Stimulated activated naive CD8-positive, alpha-beta T cell treated with anti-CD3 and anti-CD28 coated beads, Interleukin-15, Interleukin-2, amounts not matched to agents 100 ng/mL and 50 ng/mL, for 24 hours (primary cell): ENCODE measurements around the gene WFS1.

Experiments
- H3K27ac Mint-ChIP-seq: one replicate; pipeline ENCODE4 v1.8.0; 2021; ENCODE audit warnings: mild to moderate bottlenecking, mixed read lengths
- H3K27me3 Mint-ChIP-seq: one replicate; pipeline ENCODE4 v1.8.0; 2021; ENCODE audit warnings: mixed read lengths
- H3K36me3 Mint-ChIP-seq: one replicate; pipeline ENCODE4 v1.8.0; 2021; ENCODE audit warnings: low read depth, mixed read lengths
- H3K4me1 Mint-ChIP-seq: one replicate; pipeline ENCODE4 v1.8.0; 2021; ENCODE audit warnings: low read depth, mixed read lengths
- H3K4me3 Mint-ChIP-seq: one replicate; pipeline ENCODE4 v1.8.0; 2021; ENCODE audit warnings: mild to moderate bottlenecking, mixed read lengths
- H3K9me3 Mint-ChIP-seq: one replicate; pipeline ENCODE4 v1.8.0; 2021; ENCODE audit warnings: mixed read lengths

The WFS1 gene

GRCh38 chr4:6346373-6347110 is 76.9 kb downstream of the WFS1 start:
- no peak overlapping the region for H3K27ac Mint-ChIP-seq
- peaks cover 6% of the 10 kb centered on the region for H3K27me3 Mint-ChIP-seq

GRCh38 chr4:6347511-6348045 is 77.9 kb downstream of the WFS1 start:
- no peak overlapping the region for H3K4me3 Mint-ChIP-seq
- H3K4me1 Mint-ChIP-seq: no peaks in the 10 kb centered on the region
- H3K27ac Mint-ChIP-seq: no peak overlapping the region
- H3K27me3 Mint-ChIP-seq: peaks cover 4% of the 10 kb centered on the region
- H3K9me3 Mint-ChIP-seq: no peaks in the 10 kb centered on the region
- no peaks in the 10 kb centered on the region for H3K36me3 Mint-ChIP-seq

More at GRCh38 chr4:6346373-6347110, 76.9 kb downstream of the WFS1 start:
- no peaks in the 10 kb centered on the region for H3K36me3 Mint-ChIP-seq
- no peaks in the 10 kb centered on the region for H3K4me1 Mint-ChIP-seq
- H3K9me3 Mint-ChIP-seq: no peaks in the 10 kb centered on the region
- H3K4me3 Mint-ChIP-seq: no peak overlapping the region

DNA sequence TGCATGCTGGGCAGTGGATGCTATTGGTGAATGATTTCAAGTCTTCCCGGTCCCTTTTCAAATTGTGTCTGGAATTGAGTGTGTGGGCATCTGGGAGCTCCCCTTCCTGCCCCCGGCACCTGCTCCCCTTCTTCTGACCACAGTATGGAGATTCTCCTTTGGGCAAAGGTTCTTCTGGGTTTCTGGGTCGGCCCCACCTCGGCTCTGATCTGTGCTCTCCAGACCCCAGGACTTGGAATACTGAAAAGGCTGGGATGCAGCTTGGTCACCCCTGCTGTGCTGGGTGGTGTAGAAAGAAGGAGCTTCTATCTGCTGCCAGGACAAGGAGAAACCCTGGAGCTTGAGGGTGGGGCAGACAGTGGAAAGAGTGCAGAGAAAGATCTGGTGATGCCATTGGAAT is 78.8 kb downstream of the WFS1 start:
- Mint-ChIP-seq H3K27me3 (peaks cover 8% of the 10 kb centered on the region), H3K4me3 (no peak overlapping the region), H3K36me3 (no peaks in the 10 kb centered on the region), H3K4me1 (no peaks in the 10 kb centered on the region), H3K27ac (no peak overlapping the region), H3K9me3 (no peaks in the 10 kb centered on the region)

DNA sequence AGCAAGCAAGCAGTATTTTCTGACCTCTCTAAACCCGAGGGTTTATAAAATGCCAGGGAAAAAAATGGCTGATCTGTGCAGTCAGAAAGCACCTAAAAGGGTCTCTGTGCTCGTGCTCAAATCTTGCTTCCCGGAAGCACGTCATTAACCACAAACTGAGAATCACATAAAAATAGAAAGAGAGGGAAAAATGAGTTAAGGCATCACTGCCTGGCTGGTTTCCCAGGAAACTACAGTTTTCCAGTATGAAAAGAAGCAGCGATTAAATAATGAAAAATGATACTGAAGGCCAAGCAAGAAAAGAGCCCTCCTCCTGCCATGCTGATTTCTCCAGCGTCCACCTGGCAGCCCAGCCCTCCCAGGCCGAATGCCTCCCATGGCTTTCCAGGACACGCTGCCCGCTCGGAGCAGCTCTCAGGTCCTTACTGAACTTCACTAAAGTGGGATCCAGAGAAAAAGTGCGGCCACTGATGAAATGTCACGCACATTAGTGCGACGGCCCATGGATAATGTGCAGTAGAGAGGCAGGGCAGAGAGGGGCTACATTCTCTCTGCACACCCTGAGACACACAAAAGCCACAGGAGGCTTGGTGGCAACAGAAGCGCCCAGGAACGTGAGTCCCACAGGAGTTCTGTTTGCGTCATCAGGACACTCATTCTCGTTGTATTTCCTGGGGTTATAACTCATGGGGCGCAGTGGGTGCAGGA is 80.4 kb downstream of the WFS1 start:
- Mint-ChIP-seq H3K4me1 (no peaks in the 10 kb centered on the region), H3K4me3 (no peak overlapping the region), H3K36me3 (no peaks in the 10 kb centered on the region), H3K27me3 (peaks cover 4% of the 10 kb centered on the region), H3K9me3 (no peaks in the 10 kb centered on the region), H3K27ac (no peak overlapping the region)

DNA sequence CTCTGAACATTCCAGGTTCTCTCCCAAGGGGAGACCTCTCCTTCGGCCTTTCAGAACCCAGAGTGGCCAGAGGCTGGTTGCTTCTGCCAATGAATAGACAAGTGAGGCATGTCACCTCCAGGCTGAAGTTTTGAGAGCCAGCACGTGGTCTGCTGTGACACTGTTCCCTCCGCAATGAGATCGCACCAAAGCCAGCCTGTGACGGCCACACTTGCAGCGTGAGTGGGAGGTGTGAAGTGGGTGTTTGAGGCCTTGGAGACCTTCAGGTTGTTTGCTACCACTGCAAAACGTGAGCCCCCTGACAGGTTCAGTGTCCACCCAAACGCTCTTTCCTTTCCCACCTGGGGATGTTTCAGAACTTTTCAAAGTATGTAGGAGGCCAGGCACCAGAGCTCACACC is 81.0 kb downstream of the WFS1 start:
- no peaks in the 10 kb centered on the region for H3K9me3 Mint-ChIP-seq
- no peak overlapping the region for H3K4me3 Mint-ChIP-seq
- peaks cover 4% of the 10 kb centered on the region for H3K27me3 Mint-ChIP-seq
- H3K36me3 Mint-ChIP-seq: no peaks in the 10 kb centered on the region
- H3K27ac Mint-ChIP-seq: no peak overlapping the region
- no peaks in the 10 kb centered on the region for H3K4me1 Mint-ChIP-seq

DNA sequence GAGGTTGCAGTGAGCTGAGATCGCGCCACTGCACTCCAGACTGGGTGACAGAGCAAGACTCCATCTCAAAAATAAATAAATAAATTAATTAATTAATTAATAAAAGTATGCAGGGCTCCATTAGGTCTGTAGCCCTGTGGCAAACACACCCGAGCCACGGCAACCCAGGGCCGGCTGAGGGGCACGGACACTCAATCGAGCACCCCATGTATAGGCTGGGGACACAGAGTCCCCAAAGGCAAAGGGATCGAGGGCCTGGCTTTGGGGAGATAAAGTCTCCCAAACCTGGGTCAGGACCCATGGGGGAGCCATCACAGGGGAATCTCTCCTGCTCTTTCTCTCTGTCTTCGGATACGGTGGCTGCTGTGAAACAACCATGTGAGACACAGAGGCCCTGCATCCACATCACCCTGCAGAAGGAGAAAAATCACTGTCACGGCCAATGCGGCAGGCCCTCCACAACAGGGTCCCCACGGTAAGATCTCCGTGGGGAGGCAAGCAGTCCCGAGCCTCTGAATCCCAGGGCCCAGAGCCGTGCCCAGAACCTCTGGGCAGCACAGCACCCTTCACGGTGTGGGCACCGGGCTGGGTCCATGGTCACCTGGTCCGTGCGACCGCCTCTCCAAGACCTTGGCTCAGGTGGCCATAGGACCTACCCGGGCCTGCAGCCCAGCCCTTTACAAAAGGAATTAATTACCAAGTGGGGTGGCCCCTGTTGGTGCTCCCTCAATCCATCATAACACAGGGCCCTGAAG is 81.8 kb downstream of the WFS1 start:
- H3K4me1 Mint-ChIP-seq: no peaks in the 10 kb centered on the region
- no peak overlapping the region for H3K4me3 Mint-ChIP-seq
- H3K27ac Mint-ChIP-seq: no peak overlapping the region
- H3K9me3 Mint-ChIP-seq: no peaks in the 10 kb centered on the region
- peaks cover 4% of the 10 kb centered on the region for H3K27me3 Mint-ChIP-seq
- H3K36me3 Mint-ChIP-seq: no peaks in the 10 kb centered on the region

GRCh38 chr4:6352031-6352692 is 82.5 kb downstream of the WFS1 start:
- no peaks in the 10 kb centered on the region for H3K4me1 Mint-ChIP-seq
- no peak overlapping the region for H3K4me3 Mint-ChIP-seq
- no peaks in the 10 kb centered on the region for H3K36me3 Mint-ChIP-seq
- H3K27me3 Mint-ChIP-seq: peaks cover 4% of the 10 kb centered on the region
- H3K27ac Mint-ChIP-seq: no peak overlapping the region
- no peaks in the 10 kb centered on the region for H3K9me3 Mint-ChIP-seq
